Measurements from ENCODE around the gene ITIH1.

The ITIH1 gene

DNA sequence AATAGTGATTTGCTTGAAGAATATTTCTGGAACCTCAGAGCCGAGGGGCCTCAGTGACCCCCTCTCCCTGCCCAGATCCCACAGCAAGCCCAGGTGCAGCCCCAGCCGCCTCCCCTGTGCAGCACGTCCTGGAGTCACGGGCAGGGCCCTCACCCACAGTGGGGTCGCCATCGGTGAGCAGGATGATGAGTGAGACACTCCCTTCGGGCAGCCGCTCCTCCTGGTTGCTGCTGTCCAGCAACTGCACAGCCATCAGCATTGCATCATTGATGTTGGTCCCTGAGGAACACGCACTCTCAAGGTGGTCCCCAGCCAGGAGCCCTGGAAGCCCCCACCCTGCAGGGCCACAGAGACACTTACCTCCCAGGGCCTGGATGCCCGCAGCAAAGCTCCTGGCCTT is 46.6 kb downstream of the ITIH1 start:
- TF ChIP-seq, protein P1, sequence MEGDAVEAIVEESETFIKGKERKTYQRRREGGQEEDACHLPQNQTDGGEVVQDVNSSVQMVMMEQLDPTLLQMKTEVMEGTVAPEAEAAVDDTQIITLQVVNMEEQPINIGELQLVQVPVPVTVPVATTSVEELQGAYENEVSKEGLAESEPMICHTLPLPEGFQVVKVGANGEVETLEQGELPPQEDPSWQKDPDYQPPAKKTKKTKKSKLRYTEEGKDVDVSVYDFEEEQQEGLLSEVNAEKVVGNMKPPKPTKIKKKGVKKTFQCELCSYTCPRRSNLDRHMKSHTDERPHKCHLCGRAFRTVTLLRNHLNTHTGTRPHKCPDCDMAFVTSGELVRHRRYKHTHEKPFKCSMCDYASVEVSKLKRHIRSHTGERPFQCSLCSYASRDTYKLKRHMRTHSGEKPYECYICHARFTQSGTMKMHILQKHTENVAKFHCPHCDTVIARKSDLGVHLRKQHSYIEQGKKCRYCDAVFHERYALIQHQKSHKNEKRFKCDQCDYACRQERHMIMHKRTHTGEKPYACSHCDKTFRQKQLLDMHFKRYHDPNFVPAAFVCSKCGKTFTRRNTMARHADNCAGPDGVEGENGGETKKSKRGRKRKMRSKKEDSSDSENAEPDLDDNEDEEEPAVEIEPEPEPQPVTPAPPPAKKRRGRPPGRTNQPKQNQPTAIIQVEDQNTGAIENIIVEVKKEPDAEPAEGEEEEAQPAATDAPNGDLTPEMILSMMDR (IDR thresholded peaks at IDR 0.05; ENCODE audit: insufficient read depth, low read depth, low read length, missing control alignments): no peak
- no peak overlapping the region for H3K4me3 ChIP-seq (ENCODE audit: low read depth, low read length)
- DNase-seq (ENCODE audit: low read depth): no peak

DNA sequence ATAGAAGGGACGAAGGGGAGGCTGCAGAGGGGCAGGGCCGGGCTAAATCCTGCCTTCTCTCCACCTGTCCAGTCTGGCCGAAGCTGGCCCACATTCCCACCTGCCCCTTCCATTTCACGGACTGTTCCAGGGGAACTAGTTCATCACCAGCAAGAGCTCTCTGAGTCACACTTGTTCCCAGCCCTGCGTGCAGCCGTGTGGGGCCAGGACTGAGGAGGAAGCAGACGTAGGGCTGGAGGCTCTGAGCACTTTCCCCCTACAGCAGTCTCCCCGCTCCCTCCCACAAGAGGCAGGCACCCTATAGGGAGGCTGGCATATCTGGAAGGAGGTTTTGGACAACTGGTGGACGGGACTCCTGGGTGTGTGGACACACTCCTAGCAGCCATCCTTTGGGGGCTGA is 50.0 kb downstream of the ITIH1 start:
- no peak overlapping the region for H3K4me3 ChIP-seq (ENCODE audit: low read depth, low read length)
- TF ChIP-seq, protein P1 (IDR thresholded peaks at IDR 0.05; ENCODE audit: insufficient read depth, low read depth, low read length, missing control alignments): no peak
- no peak for DNase-seq (ENCODE audit: low read depth)

DNA sequence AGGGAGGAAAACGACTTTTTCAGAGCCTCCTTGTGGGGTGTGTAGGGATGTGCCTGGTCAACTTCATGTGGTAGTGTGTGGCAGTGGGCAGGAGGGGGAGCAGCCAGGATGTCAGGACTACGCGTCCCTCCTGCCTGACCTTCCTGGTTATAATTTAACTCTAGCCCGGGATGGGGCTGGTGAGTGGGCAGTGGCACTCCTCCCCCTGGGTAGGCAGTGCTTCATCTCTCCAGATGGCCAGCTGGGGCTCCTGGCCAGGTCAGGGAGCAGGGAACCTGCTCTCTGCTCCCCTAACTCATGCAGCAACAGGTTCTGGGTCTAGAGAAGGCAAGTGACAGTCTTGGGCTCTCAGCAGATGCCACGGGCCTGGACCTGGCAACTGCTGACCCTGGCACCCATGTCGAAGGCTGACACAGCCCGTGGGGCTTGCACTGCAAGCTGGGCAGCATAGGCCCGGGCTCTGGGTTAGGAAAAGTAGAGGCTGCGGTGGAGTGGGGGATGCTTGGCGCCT is 50.5 kb downstream of the ITIH1 start:
- no peak for DNase-seq (ENCODE audit: low read depth)
- no peak overlapping the region for H3K4me3 ChIP-seq (ENCODE audit: low read depth, low read length)
- TF ChIP-seq, protein P1 (IDR thresholded peaks at IDR 0.05; ENCODE audit: insufficient read depth, low read depth, low read length, missing control alignments): no peak

DNA sequence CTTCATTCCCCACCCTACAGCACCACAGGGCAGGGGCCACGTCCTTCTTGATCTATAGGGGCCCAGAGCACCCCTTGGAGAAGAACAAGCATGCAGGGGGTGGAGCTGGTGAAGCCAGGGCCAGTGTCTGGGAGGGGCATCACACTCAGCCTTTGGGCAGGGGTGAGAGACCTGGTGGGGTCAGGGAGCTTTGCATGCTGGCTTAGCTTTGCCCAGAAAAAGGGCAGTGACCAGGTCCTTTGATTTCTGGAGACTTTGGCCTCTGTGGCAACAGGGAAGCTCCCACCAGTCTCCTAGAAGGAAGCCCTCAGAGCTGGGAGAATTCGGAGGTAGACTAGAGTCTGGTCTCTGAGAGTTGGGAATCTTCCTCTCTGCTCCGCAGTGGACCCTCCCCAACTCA is 52.1 kb downstream of the ITIH1 start:
- TF ChIP-seq, protein P1 (IDR thresholded peaks at IDR 0.05; ENCODE audit: insufficient read depth, low read depth, low read length, missing control alignments): no peak
- H3K4me3 ChIP-seq (ENCODE audit: low read depth, low read length): no peak overlapping the region
- no peak for DNase-seq (ENCODE audit: low read depth)

DNA sequence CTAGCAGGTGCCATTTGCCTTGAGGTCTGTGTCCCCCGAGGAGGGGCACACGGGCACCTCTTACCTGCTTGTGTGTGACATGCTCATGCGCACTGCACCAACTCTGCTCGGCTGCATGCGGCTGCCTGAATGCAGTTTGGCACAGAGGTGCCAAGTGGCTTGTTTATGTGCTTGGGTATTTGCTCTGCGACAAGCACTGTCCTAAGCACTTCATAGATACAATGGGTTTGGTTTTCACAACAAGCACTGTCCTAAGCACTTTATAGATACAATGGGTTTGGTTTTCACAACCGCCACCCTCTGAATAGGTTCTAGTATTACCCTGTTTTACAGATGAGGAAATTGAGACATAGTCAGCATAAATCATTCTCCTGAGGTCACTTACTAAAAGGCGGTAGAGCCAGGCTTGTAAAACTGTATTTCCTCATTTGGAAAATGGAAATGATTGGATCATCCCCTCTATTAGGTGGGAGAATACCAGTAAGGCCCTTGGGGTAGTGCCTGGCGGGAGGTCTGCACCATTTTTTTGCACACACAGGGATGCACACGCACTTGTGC is 52.6 kb downstream of the ITIH1 start:
- no peak overlapping the region for H3K4me3 ChIP-seq (ENCODE audit: low read depth, low read length)
- TF ChIP-seq, protein P1 (IDR thresholded peaks at IDR 0.05; ENCODE audit: insufficient read depth, low read depth, low read length, missing control alignments): no peak
- no peak for DNase-seq (ENCODE audit: low read depth)

DNA sequence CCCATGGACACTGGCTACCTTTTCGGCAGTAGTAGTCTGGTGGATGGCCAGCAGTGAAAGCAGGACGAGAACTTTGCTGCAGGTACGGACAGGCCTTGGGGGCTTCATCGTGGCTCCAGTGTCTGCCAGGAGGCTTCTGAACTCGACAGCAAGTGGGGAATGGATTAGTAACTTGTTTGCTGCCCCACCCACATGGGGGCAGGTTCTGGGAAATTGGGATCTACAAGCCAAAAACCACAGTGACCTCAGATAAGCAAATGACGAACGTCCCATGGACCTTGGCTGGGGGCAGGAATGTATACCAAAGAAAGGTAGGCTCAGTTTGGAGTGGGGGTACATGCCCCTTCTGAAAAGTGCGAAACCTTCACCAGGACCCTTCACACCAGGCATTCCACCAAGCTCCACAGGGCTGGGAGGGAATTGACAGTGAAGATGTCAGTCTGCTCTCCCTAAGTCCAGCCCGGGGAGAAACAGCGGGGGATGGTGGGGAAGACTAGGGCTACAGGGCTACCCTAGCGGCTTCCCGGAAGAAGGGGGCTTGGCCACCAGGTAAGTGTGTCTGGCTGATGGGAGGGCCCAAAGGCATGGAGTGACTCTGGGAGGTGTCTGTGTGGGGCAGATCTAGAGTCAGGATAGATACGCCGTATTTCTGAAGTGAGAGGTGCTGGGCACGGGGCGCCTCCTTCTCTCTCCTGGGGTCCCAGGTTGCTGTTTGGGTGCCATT is 53.3 kb downstream of the ITIH1 start, which contains the start of gene ITIH4:
TSS of gene ITIH4 (minus strand) at position 138 of the 724 bp plus-strand sequence. CDS start at position 108, 30 bp downstream.
- TF ChIP-seq, protein P1 (IDR thresholded peaks at IDR 0.05; ENCODE audit: insufficient read depth, low read depth, low read length, missing control alignments): no peak
- no peak for DNase-seq (ENCODE audit: low read depth)
- H3K4me3 ChIP-seq (ENCODE audit: low read depth, low read length): no peak within 1 kb of the TSS
